ENCODE measurements around the gene RDX.
"Not testable (repeated sequence)": the region's sequence is repeated elsewhere in the genome, so short reads cannot be mapped to it uniquely, and the experiment has no call there.

Gene RDX

GRCh38 chr11:110296226-110297075 is at the start of gene RDX:
TSS of gene RDX (minus strand) at chr11:110296614. CDS start at chr11:110279692, 16,922 bp downstream.
- peak; percentile 29 for DNase-seq

- DNase-seq, result no peak
These were observed 49.3 kb upstream of the RDX start for GRCh38 chr11:110345743-110346142.

- no peak for DNase-seq
These were observed 44.0 kb upstream of the RDX start for GRCh38 chr11:110340436-110340835.

GRCh38 chr11:110339456-110340250 is 43.2 kb upstream of the RDX start:
- no peak for DNase-seq

GRCh38 chr11:110338684-110339083 is 42.3 kb upstream of the RDX start:
- DNase-seq, result no peak

- DNase-seq, result no peak
These were observed 41.3 kb upstream of the RDX start for GRCh38 chr11:110337570-110338193.

GRCh38 chr11:110336054-110336453 is 39.6 kb upstream of the RDX start:
- DNase-seq, result no peak

GRCh38 chr11:110335358-110335757 is 38.9 kb upstream of the RDX start:
- no peak for DNase-seq

- DNase-seq, result no peak
These were observed 35.2 kb upstream of the RDX start for GRCh38 chr11:110331626-110332025.

GRCh38 chr11:110329445-110329844 is 33.0 kb upstream of the RDX start:
- DNase-seq, result no peak

- DNase-seq, result no peak
These were observed 31.1 kb upstream of the RDX start for GRCh38 chr11:110327508-110327907.

GRCh38 chr11:110323786-110324185 is 27.4 kb upstream of the RDX start:
- no peak for DNase-seq

- no peak for DNase-seq
These were observed 23.1 kb upstream of the RDX start for GRCh38 chr11:110319501-110319900.

GRCh38 chr11:110318638-110319404 is 22.4 kb upstream of the RDX start:
- no peak for DNase-seq

GRCh38 chr11:110317516-110317932 is 21.1 kb upstream of the RDX start:
- DNase-seq, result peak; percentile 84

GRCh38 chr11:110314366-110315095 is 18.1 kb upstream of the RDX start:
- DNase-seq, result no peak

- no peak for DNase-seq
These were observed 16.3 kb upstream of the RDX start for GRCh38 chr11:110312670-110313069.

GRCh38 chr11:110311783-110312579 is 15.6 kb upstream of the RDX start:
- DNase-seq, result no peak

- no peak for DNase-seq
These were observed 11.7 kb upstream of the RDX start for GRCh38 chr11:110308071-110308470.

GRCh38 chr11:110306019-110306388 is 9.6 kb upstream of the RDX start:
- not testable (repeated sequence) for DNase-seq

Data from NCI-H1417 treated with DMSO at 0.1 percent for 48 hours (cell line).